ENCODE measurements around the gene CCS.
"Not testable (repeated sequence)": the region's sequence is repeated elsewhere in the genome, so short reads cannot be mapped to it uniquely, and the experiment has no call there.

CCS gene

GRCh38 chr11:66561178-66561974 lies 31.6 kb upstream of the CCS start:
- DNase-seq, result no peak

GRCh38 chr11:66561975-66562248 lies 31.1 kb upstream of the CCS start:
- DNase-seq, result no peak

GRCh38 chr11:66562275-66562674 lies 30.7 kb upstream of the CCS start:
- DNase-seq, result no peak

- DNase-seq, result no peak
Measured at GRCh38 chr11:66562907-66563583, 29.9 kb upstream of the CCS start.

GRCh38 chr11:66563832-66564231 lies 29.2 kb upstream of the CCS start:
- DNase-seq, result no peak

GRCh38 chr11:66564538-66564937 lies 28.4 kb upstream of the CCS start:
- DNase-seq, result no peak

- no peak for DNase-seq
Measured at GRCh38 chr11:66564984-66565383, 28.0 kb upstream of the CCS start.

GRCh38 chr11:66566221-66566620 lies 26.8 kb upstream of the CCS start:
- no peak for DNase-seq

- no peak for DNase-seq
Measured at GRCh38 chr11:66567787-66568123, 25.2 kb upstream of the CCS start.

- DNase-seq, result peak; percentile 40 to 77 (median 56)
Measured at GRCh38 chr11:66568124-66568916, 24.7 kb upstream of the CCS start, which contains the start of gene CTSF. Gene CTSF, minus strand, starts transcription at chr11:66568606. Its CDS starts 120 bp downstream, at chr11:66568486.

GRCh38 chr11:66569076-66569475 lies 23.9 kb upstream of the CCS start:
- DNase-seq, result no peak

GRCh38 chr11:66570079-66570849 lies 22.7 kb upstream of the CCS start:
- DNase-seq, result no peak

GRCh38 chr11:66570850-66571180 lies 22.2 kb upstream of the CCS start:
- DNase-seq, result no peak

- peak; percentile 24 to 76 (median 72) for DNase-seq
Measured at GRCh38 chr11:66579017-66579606, 13.9 kb upstream of the CCS start.

- DNase-seq, result no peak
Measured at GRCh38 chr11:66580803-66581202, 12.2 kb upstream of the CCS start.

GRCh38 chr11:66581261-66581660 lies 11.7 kb upstream of the CCS start:
- no peak for DNase-seq

- not testable (repeated sequence) for DNase-seq
Measured at GRCh38 chr11:66582565-66583147, 10.3 kb upstream of the CCS start.

- not testable (repeated sequence) for DNase-seq
Measured at GRCh38 chr11:66585447-66585846, 7.5 kb upstream of the CCS start.

- no peak for DNase-seq
Measured at GRCh38 chr11:66586136-66586535, 6.8 kb upstream of the CCS start.

- DNase-seq, result not testable (repeated sequence)
Measured at GRCh38 chr11:66589315-66589714, 3.7 kb upstream of the CCS start.

GRCh38 chr11:66589996-66590675 lies 2.8 kb upstream of the CCS start:
- no peak for DNase-seq

GRCh38 chr11:66591175-66591574 lies 1.8 kb upstream of the CCS start:
- no peak for DNase-seq

Measured in stimulated activated naive CD4-positive, alpha-beta T cell (primary cell).